Gastrocnemius medialis (tissue), 4 donors: ENCODE measurements around the gene KCNA10. TPM values are rescaled to one million over a fixed set of nuclear protein-coding genes. Genes with fewer than 3 reads are reported as not detected.

Experiments used
- ATAC-seq, 2 donors: fragments of 150-250 bp; one replicate each; pipeline ENCODE4 v1.9.1; 2016
- DNase-seq, 2 donors: peaks; one replicate each; pipeline ENCODE4 v3.0.0-alpha.2; 2019
- H3K27ac ChIP-seq, 4 donors: fragments of 200-600 bp; sonication (generic); 1 replicate in 1 of 4; 2 replicates in 3 of 4; pipeline ENCODE4 v1.5.1; 2016 to 2018; ENCODE audit warnings: mild to moderate bottlenecking in 2 of 4, moderate library complexity in 1 of 4
- H3K27me3 ChIP-seq, 3 donors: fragments of 200-600 bp; sonication (generic) in 2 of 3; 1 replicate in 1 of 3; 2 replicates in 2 of 3; pipeline versions ENCODE4 v1.5.1 to v1.6.0; 2016 to 2019; ENCODE audit warnings: mild to moderate bottlenecking in 1 of 3, moderate library complexity in 1 of 3
- H3K36me3 ChIP-seq, 2 donors: fragments of 200-600 bp; sonication (generic) in 1 of 2; one replicate each; pipeline ENCODE4 v1.5.1; 2017 to 2018
- H3K4me1 ChIP-seq, 2 donors: fragments of 200-600 bp; sonication (generic) in 1 of 2; one replicate each; pipeline ENCODE4 v1.5.1; 2016 to 2017; ENCODE audit warnings: mild to moderate bottlenecking in 2 of 2
- H3K4me3 ChIP-seq, 4 donors: fragments of 200-600 bp; sonication (generic) in 3 of 4; 1 replicate in 1 of 4; 2 replicates in 3 of 4; pipeline ENCODE4 v1.5.1; 2016 to 2019; ENCODE audit warnings: mild to moderate bottlenecking in 2 of 4
- H3K9me3 ChIP-seq, 3 donors: fragments of 200-600 bp; sonication (generic) in 2 of 3; 1 replicate in 1 of 3; 2 replicates in 2 of 3; pipeline ENCODE4 v1.5.1; 2016 to 2019
- POLR2A ChIP-seq, 2 donors: fragments of 450-650 bp; IDR thresholded peaks; one replicate each; pipeline ENCODE4 v1.6.1; 2017; ENCODE audit warnings: antibody characterized with exemption in 2 of 2, mild to moderate bottlenecking in 2 of 2, moderate library complexity in 2 of 2
- in situ Hi-C, 4 donors: fragments of 200-750 bp; cut with MboI; loops; one replicate each; pipeline versions ENCODE4 v1.15.0 to v1.8.0; 2017; ENCODE audit warnings: low sequenced_read_pairs in 4 of 4
- intact Hi-C: fragments of 100-400 bp; cut with DNase I; formaldehyde crosslinking; loops from one replicate; pipeline ENCODE4 v1.15.1; 2023; ENCODE audit warnings: low total_unique reads
- total RNA-seq, 4 donors: library from RNA; depleted of rRNA; stranded (reverse); fragments of >200 nt; gene quantifications; one replicate each; pipeline versions ENCODE4 v1.1.0 to v1.2.3, GENCODE V29; 2016
- TF ChIP-seq, protein P1 (sequence below), 5 experiments: fragments of 450-650 bp in 3 of 5; fragments of 200-600 bp in 2 of 5; sonication (generic) in 2 of 5; IDR thresholded peaks in 4 of 5; conservative IDR thresholded peaks in 1 of 5; 1 replicate in 4 of 5; 2 replicates in 1 of 5; pipeline ENCODE4 v1.5.1; 2016 to 2019; ENCODE audit warnings: antibody characterized with exemption in 5 of 5, mild to moderate bottlenecking in 3 of 5, moderate library complexity in 3 of 5

The KCNA10 gene
- total RNA-seq, 4 donors from 2014 or later: not detected

- Histone ChIP-seq H3K4me1 (no peaks in the 10 kb centered on the region), H3K9me3 (no peaks in the 10 kb centered on the region), H3K27ac (peak overlapping the region in 1 of 4 donors; percentile 23), H3K27me3 (peaks cover 5 to 13% (median 10%) of the 10 kb centered on the region in 3 donors), H3K4me3 (peak overlapping the region; percentile 39 to 56 (median 48)), H3K36me3 (no peaks in the 10 kb centered on the region)
- in situ Hi-C loops: loop anchor here in 2 of 4 donors (5.0 to 10.0 kb wide), 2 partner anchors 57 to 60 kb away; no protein-coding TSS in a partner anchor
- DNase-seq (no peak), ATAC-seq (peak; percentile 56 to 67)
- intact Hi-C loops: loop anchor here (1.0 kb wide), 1 partner anchor 60 kb away; no protein-coding TSS in a partner anchor
- TF ChIP-seq, protein P1, sequence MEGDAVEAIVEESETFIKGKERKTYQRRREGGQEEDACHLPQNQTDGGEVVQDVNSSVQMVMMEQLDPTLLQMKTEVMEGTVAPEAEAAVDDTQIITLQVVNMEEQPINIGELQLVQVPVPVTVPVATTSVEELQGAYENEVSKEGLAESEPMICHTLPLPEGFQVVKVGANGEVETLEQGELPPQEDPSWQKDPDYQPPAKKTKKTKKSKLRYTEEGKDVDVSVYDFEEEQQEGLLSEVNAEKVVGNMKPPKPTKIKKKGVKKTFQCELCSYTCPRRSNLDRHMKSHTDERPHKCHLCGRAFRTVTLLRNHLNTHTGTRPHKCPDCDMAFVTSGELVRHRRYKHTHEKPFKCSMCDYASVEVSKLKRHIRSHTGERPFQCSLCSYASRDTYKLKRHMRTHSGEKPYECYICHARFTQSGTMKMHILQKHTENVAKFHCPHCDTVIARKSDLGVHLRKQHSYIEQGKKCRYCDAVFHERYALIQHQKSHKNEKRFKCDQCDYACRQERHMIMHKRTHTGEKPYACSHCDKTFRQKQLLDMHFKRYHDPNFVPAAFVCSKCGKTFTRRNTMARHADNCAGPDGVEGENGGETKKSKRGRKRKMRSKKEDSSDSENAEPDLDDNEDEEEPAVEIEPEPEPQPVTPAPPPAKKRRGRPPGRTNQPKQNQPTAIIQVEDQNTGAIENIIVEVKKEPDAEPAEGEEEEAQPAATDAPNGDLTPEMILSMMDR (IDR thresholded peaks at IDR 0.05 in 4 of 5, conservative IDR thresholded peaks at IDR 0.05 in 1 of 5): peak; percentile 35 to 73 (median 66)
- no peak for TF ChIP-seq POLR2A (IDR thresholded peaks at IDR 0.05)
Observed at GRCh38 chr1:110554871-110555801, 36.2 kb upstream of the KCNA10 start.

DNA sequence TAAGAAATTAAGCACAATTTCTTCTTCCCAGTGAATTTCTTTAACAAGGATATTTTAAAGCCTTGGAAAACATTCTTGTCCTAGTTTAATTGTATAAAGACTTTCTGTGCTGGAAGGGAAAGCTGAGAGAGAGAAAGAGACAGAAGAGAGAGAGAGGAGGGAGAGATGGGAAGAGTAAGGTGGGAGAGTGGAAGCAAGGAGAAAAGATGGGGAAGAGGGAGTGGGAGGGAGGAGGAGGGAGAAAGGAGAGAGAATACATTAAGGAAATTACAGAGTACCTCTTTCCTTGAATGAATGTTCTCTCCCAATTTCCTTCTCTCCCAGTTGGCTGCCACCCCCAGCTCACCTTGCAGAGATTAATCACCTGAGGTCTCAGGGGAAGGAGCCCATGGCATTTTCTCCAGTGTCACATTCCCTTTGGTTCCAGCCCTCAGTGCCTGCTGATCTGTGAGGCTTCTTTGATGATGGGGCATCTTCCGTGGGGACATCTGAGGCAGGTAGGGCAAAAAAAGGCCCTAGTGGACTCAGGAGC lies 32.4 kb upstream of the KCNA10 start:
- TF ChIP-seq, protein P1 (IDR thresholded peaks at IDR 0.05 in 4 of 5, conservative IDR thresholded peaks at IDR 0.05 in 1 of 5): no peak
- no peak for TF ChIP-seq POLR2A (IDR thresholded peaks at IDR 0.05)
- no peak for DNase-seq
- Histone ChIP-seq H3K4me3 (no peak overlapping the region), H3K9me3 (no peaks in the 10 kb centered on the region), H3K36me3 (no peaks in the 10 kb centered on the region), H3K27ac (no peak overlapping the region), H3K27me3 (peaks cover 5 to 13% (median 10%) of the 10 kb centered on the region in 3 donors), H3K4me1 (no peaks in the 10 kb centered on the region)
- ATAC-seq: no peak
- in situ Hi-C loops: loop anchor here in 1 of 4 donors (10.0 kb wide), 1 partner anchor 63 kb away; no protein-coding TSS in a partner anchor
- intact Hi-C loops: no loop called here

GRCh38 chr1:110549831-110550230 lies 30.9 kb upstream of the KCNA10 start:
- intact Hi-C loops: no loop called here
- no peak for TF ChIP-seq POLR2A (IDR thresholded peaks at IDR 0.05)
- TF ChIP-seq, protein P1 (IDR thresholded peaks at IDR 0.05 in 4 of 5, conservative IDR thresholded peaks at IDR 0.05 in 1 of 5): no peak
- DNase-seq: no peak
- H3K27ac ChIP-seq: no peak overlapping the region
- no peak overlapping the region for H3K4me3 ChIP-seq
- peaks cover under 1 to 12% (median 3%) of the 10 kb centered on the region in 3 donors for H3K27me3 ChIP-seq
- ATAC-seq: no peak
- in situ Hi-C loops: loop anchor here in 1 of 4 donors (10.0 kb wide), 1 partner anchor 65 kb away; no protein-coding TSS in a partner anchor
- H3K4me1 ChIP-seq: no peaks in the 10 kb centered on the region
- no peaks in the 10 kb centered on the region for H3K9me3 ChIP-seq
- no peaks in the 10 kb centered on the region for H3K36me3 ChIP-seq

DNA sequence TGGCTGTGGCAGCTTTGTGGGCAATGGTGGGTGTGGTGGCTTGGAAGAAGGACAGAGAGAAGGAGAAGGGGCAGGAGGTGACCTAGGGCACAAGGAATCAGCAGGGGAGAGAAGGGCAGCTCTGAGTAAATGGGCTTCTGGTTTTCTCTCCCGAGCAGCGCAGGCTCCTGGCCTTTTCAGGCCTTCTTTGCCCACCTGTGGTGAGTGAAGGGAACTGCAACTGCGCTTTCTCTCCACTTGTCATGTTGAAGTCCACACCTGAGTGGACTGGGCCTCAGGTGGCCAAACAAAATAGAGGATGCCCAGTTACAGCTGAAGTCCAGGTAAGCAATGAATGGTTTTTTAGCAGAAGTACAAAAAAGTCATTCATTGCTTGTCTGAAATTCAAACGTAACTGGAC lies 29.4 kb upstream of the KCNA10 start:
- H3K27ac ChIP-seq: no peak overlapping the region
- no peaks in the 10 kb centered on the region for H3K4me1 ChIP-seq
- in situ Hi-C loops: no loop called here
- no peaks in the 10 kb centered on the region for H3K9me3 ChIP-seq
- ATAC-seq (no peak), DNase-seq (no peak)
- no peaks in the 10 kb centered on the region for H3K36me3 ChIP-seq
- no peak for TF ChIP-seq POLR2A (IDR thresholded peaks at IDR 0.05)
- TF ChIP-seq, protein P1 (IDR thresholded peaks at IDR 0.05 in 4 of 5, conservative IDR thresholded peaks at IDR 0.05 in 1 of 5): peak in 1 of 5 experiments; percentile 25
- intact Hi-C loops: no loop called here
- H3K4me3 ChIP-seq: no peak overlapping the region
- H3K27me3 ChIP-seq: peaks cover 0 to 6% (median 0%) of the 10 kb centered on the region in 3 donors
